GM18909 (cell line): Measurements from ENCODE around the gene MYOD1.
A peak's percentile ranks its signal among the peaks of the same experiment; 100 is the strongest.

Experiments
- ATAC-seq: cut with Tn5 transposase; IDR thresholded peaks from one replicate; pipeline ENCODE4 v1.9.1; 2021; ENCODE audit warnings: mild to moderate bottlenecking; ENCODE audit not compliant: unreplicated experiment, poor library complexity

The MYOD1 gene

GRCh38 chr11:17746096-17746495, 26.7 kb downstream of the MYOD1 start:
- ATAC-seq: no peak

DNA sequence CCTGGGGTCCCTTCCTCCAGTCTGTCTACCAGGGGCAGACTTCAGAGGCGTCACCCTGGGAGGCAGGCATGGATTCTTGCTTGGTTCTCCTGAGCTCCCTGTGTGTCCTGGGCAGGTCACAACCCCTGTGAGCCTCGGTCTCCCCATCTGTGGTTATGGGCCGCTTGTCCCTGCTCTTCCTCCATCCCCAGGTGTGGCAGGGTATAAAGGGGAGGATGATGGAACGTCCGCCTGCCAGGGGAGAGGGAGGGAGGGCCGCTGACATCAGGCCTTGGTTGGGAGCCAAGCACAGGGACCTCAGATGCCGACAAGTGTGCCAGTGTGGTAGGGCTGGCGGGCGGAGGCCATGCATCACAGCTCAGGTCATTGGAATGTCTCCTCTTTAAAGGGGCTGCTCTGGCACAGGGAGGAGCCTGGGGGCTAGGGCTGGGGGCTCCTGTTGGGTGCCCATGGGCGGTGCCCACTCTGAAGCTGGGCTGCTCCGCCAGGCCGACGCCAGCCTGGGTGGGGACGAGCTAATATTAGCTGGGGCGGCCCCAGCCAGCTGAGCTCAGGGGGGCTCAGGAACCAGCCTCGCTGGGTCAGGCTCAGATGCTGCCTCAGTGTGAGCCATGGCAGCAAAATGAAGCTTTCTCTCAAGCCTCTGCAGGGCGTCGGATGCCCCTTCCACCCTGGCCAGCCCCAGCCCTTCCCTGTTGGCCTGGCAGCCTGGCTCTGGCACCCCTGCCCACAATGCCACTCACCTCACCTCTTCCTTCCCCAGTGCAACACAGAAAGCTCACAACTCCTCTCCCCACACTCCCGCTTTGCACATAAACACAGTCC, 28.0 kb downstream of the MYOD1 start:
- ATAC-seq: no peak

DNA sequence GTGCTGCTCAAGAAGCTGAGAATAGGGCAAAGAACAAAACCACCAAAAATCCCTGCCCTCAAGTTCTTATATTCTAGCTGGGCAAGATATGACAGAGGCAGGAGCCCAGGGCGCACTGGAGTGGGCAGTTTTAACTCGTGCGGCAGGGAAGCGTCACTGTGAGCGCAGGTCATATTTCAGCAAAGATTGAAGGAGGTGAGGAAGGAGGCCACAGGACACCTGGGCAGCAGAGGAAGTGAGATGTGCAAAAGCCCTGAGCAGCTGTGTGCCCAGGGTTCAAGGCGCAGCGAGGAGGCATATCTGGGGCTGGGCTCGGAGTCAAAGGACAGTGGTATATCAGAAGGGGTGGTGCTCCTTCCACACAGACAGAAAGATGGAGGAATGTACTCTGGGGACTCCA, 28.7 kb downstream of the MYOD1 start:
- no peak for ATAC-seq

- no peak for ATAC-seq
Measured at GRCh38 chr11:17748761-17749721, 29.7 kb downstream of the MYOD1 start.

DNA sequence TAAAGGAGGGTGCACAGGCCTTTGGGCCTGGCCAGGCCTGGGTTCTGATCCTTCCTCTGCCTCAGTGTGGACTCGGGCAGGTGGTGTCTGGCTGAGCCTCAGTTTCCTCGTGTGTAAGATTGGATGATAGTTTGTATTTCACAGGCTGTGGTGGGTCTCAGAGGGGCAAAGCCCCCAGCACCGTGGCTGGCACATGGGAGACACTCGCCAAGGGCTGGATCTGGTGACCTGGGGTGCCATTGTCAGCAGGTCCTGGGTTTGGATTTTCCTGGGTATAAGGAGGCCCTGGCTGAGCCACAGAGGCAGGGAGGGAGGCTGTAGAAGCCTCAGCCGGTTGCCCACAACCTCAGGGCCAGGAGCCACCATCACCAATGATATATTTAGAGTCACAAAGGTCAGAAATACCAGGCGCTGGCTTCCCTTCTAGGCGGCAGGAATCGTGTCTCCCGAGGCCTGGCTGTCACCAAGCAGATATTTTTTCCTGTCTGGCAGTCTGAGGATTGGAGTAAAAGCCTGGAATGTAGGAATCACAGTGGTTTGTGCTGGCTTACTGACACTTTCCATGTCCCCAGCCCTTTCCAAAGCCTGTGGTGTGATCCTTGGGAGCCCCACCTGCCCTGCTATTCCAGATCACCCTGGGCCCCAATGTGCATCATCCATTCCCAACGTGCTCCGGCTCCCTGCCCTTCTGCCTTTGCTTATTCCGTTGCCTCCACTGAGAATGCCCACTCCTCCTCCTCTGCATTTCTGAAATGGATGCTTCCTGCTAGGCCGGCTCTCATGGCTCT, 30.8 kb downstream of the MYOD1 start:
- no peak for ATAC-seq

- no peak for ATAC-seq
Measured at GRCh38 chr11:17750801-17751165, 31.4 kb downstream of the MYOD1 start.

- no peak for ATAC-seq
Measured at GRCh38 chr11:17751558-17751957, 32.2 kb downstream of the MYOD1 start.

DNA sequence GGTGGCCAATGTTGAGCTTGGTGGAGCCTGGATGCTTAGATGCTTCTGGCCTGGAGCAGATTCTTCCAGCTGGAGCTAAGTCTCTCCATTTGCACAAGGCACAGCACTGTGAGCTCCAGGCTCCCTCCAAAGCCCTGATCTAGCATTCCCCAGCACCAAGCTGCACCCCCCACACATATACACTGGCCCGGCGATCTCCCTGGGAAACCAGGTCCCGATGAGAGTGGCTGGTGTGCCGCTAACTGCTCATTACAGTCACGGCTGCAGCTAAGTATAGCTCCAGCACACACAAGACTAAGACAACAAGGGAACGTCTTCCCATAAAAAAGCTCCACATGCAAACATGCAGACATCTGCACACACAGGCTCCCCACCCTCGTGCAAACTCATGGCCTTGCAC, 32.8 kb downstream of the MYOD1 start:
- ATAC-seq: no peak

GRCh38 chr11:17753153-17753552, 33.8 kb downstream of the MYOD1 start:
- ATAC-seq: no peak

GRCh38 chr11:17753641-17754040, 34.3 kb downstream of the MYOD1 start:
- ATAC-seq: no peak

GRCh38 chr11:17755891-17756290, 36.5 kb downstream of the MYOD1 start:
- no peak for ATAC-seq

DNA sequence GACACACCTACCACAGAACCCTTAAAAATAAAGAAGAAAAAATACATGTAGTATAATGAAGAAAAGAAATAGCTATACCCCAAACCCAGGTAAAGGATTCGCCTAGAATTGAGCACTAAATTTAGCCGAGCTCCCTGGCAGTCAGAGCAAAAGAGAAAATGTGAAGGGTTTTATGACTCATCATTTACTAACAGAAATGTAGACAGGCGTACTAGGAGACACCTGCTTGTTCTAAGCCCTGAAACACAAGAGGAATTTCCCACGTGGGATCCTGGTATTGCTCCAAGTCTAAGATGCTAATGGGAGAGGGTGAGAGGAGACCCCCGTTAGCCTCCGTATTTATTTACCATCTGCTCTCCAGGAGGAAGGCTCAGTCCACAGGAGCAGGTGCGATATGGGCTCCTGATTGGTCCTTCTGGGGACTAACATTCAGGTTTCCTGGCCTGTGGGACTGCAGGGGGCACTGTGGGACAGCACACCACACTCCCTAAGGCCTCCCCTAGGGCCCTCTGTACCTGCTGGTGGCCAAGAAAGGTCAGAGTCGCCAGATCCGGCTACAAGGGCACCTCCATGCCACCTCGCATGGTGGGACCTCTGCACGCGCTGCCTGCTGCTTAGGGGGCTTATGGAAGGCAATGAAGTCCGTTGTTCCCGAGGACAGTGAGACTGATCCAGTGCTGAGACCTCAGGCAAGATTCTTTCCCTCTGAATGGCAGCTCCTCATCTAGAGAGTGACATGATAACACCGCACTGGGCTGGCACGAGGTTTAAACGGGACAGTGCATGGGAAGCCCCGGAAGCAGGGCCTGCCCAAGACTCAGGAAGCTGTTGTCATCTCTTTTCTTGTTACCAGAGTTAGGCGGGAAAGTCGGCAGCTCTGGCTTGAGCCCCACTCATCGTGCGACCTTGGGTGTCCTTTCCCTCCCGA, 41.0 kb downstream of the MYOD1 start:
- peak; percentile 73 for ATAC-seq

DNA sequence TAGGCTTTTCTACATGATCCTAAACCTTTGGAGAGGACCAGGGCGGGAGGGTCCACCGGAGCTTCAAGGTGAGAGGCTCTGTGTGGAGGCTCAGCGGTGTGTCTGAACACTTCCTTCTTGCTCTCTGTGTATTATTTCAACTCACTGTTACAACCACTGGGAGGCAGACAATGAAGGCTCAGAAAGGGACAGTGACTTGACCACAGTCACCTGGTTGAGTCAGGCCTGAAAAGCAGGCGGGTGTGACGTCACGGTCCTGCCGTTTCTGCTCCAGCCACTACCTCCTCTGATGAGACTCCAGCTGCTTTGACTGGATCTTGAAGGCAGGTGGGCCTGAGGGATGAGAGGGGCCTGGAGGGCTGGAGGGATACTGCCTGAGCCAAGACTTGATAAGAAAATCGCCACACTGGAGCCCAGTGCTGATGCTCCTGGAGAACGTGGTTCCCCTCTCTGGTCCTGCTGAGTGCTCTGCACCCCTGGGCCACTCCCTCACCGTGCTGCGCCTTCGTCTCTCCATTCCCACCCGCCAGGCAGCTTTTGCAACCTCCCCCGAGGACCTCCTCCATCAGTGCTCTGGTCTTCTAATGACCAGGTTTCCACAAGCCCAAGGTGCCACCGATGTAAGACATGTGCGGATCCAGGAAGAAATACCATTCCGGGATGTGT, 43.1 kb downstream of the MYOD1 start:
- peak; percentile 40 for ATAC-seq

- no peak for ATAC-seq
Measured at GRCh38 chr11:17763244-17763643, 43.9 kb downstream of the MYOD1 start.

- ATAC-seq: no peak
Measured at GRCh38 chr11:17763703-17764102, 44.3 kb downstream of the MYOD1 start.

- ATAC-seq: no peak
Measured at GRCh38 chr11:17764446-17765218, 45.3 kb downstream of the MYOD1 start.

DNA sequence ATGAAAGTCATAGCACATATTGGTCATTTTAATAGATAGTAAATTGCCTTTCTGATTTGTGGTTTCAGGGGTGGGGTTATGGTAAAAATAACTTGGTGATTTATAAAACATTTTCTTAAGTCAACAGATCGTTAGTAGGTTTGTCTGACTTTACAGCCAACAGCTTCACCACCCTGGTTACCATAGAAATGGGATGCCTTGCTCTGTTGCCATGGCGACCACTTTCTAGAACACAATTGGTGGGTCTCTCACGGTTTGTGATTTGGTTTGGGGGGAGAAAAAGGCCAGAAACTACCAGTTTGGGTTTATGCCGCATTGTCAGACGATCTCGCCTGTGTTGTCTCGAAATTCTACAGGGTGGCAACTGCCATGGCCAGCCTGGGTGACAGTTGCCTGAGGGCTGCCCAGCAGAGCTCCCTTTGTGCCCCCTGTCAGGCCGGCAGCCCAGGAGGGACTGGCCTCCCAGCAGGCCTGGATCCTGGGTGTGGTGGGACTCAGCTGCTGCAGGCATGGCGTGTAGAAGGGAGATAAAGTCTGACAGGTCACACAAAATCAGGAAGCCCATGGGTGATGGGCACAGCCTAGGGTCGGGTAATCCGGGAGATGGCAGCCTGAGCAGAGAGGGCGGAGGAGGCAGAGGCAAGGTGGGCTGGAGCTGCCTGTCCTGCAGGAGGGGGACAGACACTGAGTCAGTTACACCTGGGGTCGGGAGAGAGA, 46.1 kb downstream of the MYOD1 start:
- ATAC-seq: no peak

- no peak for ATAC-seq
Measured at GRCh38 chr11:17766073-17766359, 46.6 kb downstream of the MYOD1 start.
